HG02678 (cell line): ENCODE measurements around the gene RPLP2.

ENCODE experiments used
- ATAC-seq: cut with Tn5 transposase; IDR thresholded peaks from one replicate; pipeline ENCODE4 v1.9.1; 2021; ENCODE audit warnings: mild to moderate bottlenecking, moderate library complexity; ENCODE audit not compliant: unreplicated experiment

The RPLP2 gene

DNA sequence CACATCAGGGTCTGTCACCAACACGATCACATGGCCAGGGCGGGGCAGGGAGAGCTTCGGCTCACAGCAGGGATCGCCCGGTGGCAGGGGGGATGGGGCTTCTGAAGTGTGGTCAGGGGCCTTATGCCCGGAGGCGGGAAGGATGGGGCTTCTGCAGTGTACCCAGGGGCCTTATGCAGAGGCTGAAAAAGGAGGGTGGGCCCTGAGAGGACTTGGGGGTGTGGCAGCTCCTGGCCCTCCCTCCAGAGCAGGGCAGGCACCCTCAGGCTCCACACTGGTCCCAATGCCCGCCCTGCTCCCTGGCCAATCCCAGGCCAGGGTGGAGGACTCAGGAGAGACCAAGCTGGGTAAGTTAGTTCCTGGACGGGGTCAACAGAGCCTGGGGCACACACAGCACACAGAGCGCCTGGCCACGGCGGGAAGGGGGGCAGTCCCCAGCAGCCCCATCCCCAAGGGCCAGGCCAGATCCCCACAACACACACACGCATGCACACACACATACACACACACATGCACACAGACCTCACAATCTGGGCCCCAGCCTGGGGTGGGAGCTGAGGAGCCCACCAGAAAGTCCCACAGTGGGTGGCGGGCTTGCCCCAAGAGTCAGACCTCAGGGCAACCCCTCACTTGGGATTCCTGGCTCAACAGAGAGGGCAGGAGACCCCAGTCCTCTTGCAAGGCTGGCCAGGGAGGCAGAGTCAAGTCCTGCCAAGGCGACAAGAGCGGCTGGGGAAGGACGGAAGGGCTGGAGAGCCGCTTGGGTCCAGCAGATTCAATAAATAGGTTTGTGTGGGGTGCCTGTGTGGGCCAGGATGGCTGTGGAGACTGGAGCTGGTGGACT, 18.8 kb upstream of the RPLP2 start:
- ATAC-seq: no peak

DNA sequence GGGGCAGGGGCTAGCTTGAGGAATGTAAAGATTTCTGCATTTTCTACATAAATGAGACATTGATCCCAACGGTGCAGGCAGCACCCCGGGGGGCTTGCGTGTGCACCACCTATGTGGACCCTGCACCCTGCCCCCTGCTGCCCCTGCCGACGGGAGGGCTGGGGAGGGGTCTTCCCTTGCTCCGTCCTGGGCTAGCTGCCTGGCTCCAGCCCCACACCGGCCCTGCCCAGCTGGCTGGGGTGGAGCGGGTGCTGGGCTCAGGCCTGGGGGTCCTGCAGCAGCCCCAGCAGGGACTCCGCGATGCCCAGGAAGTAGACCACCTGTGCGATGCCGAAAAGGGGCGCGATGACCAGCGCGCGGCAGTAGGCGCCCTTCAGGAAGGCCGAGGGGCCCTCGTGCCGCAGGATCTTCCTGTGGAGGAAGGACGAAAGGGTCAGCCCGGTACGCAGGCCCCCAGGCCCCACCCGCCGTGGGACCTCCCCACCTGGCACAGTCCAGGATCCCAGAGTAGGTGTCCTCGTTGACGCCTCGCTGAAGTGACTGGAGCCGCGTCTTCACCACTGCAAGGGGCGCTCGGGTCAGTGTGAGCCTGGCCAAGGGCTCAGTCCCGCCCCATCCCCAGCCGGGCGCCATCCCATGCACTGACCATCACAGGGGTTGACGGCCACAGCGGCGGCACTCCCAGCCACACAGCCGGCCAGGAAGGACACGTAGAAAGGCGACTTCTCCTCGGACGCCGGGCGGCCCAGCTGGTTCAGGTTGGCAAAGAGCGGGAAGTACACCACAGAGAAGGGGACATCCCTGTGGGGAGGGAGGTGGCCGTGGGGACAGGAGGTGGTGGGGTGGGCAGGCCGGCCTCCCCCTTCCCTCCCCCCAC, 17.9 kb upstream of the RPLP2 start:
- no peak for ATAC-seq

DNA sequence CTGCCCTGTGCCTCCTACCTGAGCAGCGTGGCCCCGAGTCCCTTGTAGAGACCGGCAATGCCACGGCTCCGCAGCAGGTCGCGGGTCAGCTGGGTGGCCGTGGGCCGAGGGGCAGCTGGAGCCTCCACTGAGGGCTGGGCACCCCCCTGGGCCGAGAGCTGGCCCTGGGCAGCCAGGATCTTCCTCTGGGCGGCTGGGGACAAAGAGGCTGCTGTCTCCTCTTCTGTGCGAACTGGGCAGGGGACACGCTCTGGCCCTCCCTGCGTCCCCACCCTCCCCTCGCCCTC, 17.3 kb upstream of the RPLP2 start:
- ATAC-seq: no peak

DNA sequence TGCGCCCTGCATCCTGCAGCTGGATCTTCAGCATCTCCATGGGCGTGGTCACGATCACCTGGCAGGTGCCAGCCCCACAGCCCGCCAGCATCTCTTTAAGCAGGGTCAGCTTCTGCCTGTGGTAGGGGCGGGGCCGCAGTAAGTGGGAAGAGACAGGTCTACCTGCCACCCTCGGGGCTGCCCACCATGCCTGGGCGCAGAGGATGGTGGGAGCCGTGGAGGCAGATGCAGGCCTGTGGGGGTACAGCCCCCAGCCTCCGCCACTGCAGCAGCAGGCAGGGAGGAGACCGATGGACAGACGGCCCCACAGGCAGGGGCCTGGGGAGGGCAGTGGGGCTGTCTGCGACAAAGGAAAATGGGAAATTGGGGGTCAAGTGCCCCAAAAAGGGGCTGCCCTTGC, 16.9 kb upstream of the RPLP2 start:
- no peak for ATAC-seq

DNA sequence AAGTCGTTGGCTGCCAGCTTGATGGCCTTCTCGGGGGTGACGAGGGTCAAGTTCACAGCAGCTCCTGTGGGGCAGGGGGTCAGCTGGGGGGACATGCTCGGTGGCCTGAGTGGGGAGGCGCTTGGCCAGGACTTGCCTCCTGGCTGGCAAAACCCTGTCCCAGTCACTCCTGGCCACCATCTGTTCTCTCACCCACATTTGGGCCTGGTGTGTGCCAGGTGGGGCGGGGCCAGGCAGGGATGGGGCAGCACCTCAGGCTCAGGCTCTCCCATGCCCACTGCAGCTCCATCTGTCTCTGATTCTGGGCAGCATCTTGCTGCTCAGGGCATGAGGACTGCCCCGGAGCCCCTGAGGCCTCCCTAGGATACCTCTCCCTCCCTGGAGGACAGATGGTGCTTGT, 16.2 kb upstream of the RPLP2 start:
- no peak for ATAC-seq

DNA sequence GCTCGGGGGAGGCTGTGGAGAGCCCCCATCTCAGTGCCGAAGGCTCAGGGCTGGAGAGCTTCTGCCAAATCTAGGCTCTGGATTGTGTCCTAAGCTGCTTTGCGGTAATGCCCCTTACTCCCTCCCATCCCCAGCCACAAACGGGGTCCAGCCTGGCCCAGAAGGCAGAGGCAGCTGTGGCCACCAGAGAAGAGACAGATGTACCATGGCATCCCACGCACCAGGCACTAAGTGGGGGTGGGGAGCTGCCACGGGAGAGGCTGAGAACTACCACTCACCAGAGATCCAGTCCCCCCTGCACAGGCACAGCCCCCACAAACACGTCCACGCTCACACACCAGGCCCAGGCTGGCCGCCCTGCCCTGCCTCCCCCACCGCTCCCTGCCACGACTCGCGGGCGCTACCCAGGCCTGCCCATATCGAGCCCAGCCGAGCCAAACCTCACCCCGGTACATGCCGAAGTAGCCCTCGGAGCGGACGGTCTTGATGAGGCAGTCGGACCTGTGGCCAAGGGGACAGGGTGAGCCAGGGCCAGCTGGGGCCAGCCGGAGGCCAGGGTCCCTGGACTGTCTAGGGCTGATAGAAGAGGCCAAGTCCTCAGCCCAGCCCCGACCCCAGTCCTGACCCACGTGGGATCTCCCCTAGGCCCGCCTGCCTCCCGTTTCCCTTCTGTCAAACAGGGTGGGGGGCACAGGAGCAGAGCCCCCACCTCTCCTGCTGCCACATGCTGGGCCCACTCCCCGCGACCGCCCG, 15.6 kb upstream of the RPLP2 start:
- no peak for ATAC-seq

DNA sequence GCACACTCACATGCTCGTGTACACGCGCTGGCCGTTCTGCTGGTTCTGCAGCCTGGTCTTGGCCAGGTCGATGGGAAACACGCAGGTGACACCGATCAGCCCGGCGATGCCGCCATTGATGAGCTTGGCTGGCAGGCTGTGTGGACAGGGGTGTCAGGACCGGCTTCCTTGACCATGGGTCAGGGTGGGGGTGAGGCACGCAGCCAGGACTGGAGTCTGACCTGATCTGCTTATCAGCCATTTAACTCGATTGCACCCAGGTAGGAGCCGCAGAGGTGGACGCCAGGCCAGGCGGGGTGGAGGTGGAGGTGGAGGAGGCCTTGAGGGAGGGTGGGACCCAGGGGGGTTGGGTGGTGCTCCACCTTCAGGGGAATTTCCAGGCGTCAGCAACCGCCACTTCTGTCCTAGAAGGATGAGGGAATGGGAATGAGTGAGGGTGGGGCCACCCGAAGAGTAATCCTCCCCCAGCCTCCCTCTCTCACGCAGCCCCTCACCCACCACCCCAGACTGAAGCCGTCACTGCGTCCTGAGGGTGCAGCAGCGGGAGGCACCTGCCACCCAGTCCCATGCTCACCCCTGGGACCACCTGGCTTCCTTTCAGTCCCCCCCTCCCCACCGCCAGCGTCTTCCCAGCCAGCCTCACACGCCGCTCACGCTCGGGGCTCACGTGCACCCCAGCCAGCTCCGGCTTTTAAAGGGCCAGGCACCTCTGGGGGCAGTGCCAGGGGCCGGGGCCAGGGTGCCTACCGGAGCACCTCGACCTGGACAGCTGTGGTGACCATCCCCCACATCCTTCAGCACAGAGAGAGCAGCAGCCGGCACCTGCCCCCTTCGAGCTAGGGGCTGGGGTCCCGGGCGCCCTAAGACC, 14.8 kb upstream of the RPLP2 start:
- ATAC-seq: no peak

DNA sequence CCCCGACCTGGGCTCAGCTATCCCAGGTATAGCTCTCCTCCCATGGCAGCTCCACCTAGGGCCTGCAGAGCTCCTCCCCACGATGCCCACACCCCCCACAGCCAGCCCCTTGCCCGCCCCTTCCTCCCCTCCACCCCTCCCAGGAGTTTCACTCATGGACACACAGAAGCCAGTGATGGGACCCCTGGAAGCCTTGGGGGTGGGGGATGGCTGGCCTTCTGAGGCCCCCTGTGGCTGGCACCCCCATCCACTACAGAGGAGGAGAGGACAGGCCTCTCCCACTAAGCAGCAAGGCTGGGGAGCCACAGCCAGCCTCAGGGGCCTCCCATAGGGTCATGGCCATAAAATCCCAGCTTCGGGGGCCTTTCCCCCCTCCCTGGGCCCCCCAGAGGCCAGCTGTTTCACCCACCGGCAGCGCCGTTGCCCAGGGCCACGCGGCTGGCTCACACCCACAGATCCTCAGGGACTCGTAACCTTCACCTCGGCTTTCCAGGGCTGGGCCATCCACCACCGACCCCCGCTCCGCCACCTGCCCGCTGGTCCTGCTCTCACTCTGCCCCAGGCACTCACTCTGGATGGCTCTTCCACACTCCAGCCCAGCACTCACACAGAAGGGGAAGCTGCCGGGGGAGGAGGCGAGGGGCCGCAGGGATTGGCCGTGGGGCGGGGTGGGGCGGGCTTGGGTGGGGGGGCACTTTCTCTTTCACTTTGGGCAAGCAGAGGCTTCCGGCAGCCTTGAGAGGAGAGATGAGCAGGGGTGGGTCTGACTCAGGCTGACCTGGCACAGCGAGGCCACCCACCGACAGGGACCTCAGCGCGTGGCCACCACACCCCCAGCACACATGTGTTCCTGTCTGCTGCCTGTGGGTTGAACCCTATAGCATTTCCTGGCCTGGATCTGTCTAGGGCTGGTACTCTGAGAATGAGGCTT, 13.9 kb upstream of the RPLP2 start:
- ATAC-seq: no peak

DNA sequence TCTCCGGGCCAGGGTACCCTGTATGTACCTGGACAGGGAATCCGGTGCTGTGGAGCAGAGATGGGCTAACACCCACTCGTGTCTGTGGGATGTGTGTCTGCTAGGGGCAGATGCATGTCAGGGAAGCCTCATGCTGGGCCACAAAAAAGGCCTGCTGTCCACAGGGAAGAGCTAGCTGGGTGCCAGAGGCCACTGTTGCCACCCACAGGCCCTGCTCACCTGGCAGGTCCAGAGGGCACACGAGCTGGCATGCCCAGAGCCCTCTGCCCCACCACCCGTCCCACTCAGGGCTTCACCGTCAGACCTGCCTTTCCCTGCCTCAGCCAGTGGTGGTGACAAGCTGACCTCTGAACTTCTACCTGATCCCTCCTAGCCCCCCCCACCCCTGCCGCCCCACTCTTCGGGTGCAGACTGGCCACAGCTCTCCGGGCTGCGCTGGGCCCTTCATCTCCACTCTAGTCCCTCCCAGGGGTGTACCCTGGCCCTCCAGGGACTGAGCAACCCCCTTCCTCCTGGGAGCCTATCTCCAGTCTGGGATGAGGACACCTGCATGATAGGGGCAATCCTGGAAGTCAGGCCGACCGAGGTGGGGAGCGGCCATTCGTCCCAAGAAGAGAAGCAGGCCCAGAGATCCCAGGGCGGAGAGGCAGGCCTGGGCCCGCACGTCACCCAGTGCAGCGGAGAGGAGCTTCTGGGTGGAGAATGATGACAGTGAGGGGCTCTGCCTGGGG, 13.0 kb upstream of the RPLP2 start:
- no peak for ATAC-seq

DNA sequence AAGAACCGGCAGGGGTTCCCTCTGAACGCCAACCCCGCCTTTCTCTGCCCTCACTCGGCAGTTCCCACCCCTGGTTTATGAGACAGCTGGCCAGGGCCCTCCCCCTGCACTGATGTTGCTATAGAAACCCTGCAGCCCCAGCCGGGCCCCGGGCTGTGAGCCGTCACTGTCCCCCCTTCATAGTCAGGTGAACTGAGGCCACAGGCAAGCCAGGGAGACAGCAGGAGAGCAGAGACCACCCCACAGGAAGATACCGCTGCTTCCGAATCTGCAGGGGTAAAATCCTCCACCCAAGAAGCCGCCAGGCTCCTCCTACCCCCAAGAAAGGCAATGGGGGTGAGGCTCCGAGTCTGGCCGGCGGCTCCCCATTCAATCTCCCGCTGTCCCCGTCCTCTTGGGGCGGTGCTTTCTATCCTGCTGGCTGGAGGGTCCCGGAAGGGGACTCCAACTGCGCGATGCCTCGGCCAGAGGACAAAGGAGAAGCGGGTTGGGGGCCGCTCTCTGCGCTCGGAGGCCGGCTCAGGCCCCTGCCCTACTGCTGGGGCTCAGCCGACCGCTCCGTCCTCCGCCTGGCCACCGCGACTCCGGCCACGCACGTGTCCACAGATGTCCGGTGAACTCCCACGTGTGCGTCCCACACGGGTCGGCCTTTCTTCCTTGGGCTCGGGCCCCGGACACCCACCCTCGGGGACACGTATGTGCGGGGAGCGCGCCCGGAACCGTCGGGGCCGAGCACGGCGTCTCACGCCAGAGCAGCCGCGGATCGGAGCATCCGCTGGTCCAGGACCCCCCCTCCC, 12.3 kb upstream of the RPLP2 start:
- peak; percentile 39 for ATAC-seq

DNA sequence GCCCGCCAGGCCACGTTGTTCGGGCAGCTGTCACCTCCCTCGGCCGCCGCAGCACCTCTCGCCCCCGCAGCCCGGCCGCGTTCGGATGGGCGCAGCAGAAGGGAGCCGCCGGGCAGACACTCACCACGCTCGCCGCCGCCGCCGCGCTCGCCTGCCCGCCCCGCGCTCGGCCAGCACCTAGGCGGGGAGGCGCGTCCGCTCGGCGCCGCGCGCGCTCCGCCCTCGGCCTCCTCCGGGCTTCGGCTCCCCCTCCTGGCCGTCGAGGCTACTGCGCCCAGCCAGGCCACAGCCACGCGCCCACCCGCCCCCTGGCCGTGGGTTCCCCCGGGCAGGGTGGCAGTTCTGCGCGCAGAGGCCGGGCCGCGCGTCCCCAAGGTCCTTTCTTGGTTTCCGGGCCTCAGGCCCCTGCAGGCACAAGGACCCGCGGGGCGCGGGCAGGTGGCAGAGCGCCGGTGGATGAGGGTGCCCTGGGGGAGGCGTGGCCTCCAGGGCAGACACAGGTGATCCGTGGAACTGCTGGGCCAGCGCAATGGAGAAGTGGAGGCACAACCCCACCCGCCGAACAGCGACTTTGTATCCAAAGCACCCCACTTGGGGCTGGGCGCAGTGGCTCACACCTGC, 11.6 kb upstream of the RPLP2 start, which contains the start of gene SLC25A22:
SLC25A22 (minus strand) TSS at position 189 of the 621 bp plus-strand sequence. CDS start 3,275 bp downstream, outside the sequence.
- peak; percentile 62 for ATAC-seq

DNA sequence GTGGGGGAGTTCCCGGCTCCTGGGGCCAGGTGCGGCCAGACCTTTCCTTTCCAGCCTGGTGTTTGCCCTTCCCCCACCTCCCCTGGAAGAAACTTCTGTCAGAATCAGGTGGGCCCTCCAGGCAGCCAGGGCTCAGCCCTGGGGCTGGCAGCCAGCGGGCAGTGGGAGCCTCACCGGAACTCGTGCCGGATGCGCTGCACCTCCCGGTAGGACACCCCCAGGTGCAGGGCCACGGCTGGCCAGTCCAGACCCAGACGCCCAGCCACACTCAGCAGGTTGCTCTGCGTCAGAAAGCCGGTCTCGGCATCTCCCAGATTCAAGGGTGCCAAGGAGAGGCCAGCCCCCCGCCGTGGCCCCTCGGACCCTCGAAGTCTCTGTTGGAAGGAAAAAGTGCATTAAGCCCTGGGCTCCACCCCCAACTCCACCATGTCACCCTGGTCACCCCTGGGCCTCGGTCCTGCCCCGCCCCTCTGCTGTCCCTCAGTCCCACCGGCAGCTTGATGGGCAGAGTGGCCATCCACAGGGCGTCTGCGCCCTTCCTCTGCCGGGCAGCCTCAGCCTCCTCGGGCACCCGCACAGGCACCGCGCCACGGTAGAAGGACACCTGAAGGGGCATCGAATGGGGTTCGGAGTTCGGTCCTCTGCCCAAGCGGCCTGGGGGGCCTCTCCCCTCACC, 10.0 kb upstream of the RPLP2 start:
- ATAC-seq: no peak

DNA sequence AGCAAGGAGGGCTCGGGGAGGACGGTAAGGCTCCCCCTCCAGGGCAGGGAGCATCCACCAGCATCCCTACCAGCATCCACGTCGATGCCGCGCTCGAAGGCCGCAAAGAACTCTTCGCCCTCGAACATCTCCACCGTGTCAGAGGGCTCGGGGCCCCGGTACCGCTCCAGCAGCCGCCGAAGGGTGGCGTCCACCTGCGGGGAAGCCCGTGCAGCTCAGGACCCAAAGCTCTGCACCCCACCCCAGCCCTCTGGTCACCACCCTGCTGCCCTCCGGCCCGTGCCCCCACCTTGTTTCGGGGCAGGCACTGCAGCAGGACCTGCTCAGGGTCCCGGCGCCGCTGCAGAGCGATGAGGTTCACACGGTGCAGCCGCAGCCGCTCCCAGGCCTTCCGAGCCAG, 9.3 kb upstream of the RPLP2 start:
- no peak for ATAC-seq

DNA sequence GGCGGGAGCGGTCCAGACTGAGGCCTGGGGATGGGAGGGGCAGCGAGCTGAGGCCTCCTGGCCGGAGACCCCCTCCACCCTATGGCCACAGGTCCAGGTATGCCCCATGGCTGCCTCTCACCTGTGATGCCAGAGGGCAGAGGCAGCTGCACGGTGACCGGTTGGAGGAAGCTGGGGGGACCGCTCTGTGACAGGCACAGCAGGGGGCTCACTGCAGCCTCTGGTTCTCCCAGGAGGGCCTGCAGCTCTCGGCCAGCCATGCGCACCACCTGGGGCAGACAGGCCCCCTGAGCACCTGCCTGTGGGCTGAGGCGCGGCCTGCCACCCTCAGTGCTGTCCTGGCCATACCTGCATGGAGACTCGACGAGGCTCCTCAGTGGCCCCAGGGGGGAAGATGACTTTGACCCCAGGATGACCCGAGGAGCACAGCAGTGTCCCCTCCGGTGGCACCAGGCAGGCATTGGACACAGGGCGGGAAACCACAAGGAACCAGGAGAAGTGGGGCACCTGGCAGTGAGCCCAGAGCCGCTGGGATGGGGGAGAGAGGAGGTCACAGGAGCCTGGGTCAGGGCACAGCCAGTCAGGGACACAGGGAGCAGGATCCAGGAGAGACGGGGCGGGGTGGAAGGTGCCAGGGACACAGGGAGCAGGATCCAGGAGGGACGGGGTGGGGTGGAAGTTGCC, 8.5 kb upstream of the RPLP2 start:
- ATAC-seq: no peak

DNA sequence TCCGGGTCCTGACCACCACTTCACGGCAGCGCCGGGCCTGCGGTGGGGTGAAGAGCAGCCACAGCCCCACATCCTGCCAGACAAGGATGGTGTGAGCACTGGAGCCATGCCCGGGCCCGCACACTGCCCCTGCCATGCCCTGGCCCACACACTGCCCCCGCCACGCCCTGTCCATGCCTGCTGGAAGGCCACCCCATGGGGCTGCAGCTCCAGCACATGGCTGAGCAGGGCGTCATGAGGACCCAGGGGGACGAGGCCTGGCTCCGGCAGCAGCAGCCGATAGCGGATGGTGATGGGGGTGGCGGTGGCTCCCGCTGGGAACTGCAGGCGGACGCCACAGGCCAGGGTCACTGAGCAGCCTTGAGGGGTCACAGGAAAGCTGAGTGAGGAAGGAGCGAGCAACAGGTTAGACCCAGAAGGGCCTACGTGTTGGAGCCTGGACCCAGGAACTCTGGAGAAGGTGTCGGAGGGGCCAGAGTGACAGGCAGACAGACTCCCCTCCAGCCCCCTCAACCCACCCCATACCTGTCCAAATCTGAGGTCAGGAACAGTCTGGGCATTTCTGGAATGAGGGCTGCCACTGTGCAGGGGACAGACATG, 7.6 kb upstream of the RPLP2 start:
- no peak for ATAC-seq
